GM19043 (cell line): ENCODE results near the gene RNF144B.
"Not testable (repeated sequence)": the region's sequence is repeated elsewhere in the genome, so short reads cannot be mapped to it uniquely, and the experiment has no call there.

Source experiments
- ATAC-seq: cut with Tn5 transposase; IDR thresholded peaks from one replicate; pipeline ENCODE4 v1.9.1; 2021; ENCODE audit warnings: low read depth; ENCODE audit not compliant: unreplicated experiment

RNF144B gene

GRCh38 chr6:18405477-18406293 is 18.5 kb downstream of the RNF144B start:
- ATAC-seq, result no peak

DNA sequence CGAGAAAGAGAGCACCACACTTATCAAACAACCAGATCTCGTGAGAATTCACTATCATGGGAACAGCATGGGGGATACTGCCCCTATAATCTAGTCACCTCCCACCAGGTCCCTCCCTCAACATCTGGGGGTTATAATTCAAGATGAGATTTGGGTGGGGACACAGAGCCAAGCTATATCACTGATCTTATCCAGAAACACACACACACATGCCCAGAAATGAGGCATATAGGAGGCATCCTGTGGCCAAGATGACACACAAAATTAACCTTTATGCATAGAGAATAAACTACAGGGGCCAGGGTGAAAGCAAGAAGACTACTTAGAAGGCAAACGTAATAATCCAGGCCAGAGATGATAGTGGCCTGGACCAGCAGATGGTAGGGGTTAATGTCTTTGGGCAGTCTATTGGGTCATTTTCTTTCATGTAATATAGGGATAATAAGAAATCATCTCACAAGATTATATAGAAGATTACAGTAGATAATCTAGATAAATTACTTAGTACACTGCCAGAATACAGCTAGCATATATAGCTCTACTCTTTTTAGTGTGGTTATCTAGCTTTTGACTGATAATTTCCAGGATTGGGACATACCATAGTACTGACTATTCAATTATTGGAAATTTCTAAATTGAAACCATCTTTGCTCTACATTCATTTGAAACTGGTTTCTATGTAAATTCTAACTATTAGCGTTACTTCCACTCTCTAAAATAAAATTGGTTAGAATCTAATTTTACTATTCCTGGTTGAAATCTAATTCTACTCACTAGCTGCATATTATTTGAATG is 20.0 kb downstream of the RNF144B start:
- ATAC-seq, result no peak

- ATAC-seq, result not testable (repeated sequence)
Observed at GRCh38 chr6:18409602-18410001, 22.5 kb downstream of the RNF144B start.

GRCh38 chr6:18410412-18410811 is 23.3 kb downstream of the RNF144B start:
- no peak for ATAC-seq

GRCh38 chr6:18412068-18412467 is 24.9 kb downstream of the RNF144B start:
- no peak for ATAC-seq

DNA sequence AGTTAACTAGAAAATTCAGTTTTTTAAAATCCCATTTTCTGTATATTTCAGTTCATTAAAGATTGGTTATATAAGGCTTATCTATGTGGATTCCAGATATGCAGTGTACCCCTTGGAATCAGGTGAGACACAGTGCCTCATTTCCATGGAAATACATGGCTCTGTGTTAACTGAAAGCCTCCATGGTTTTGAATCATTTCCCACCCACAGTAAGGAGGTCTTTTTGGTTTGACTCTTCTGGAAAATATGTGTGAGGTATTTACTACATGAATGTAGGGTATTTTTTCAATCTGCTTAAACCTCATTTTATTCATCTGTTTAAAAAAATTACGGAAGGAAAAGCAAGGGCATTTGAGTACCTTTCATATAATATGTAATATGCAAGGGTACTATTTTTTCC is 25.5 kb downstream of the RNF144B start:
- no peak for ATAC-seq

GRCh38 chr6:18413381-18413780 is 26.2 kb downstream of the RNF144B start:
- ATAC-seq, result no peak

- no peak for ATAC-seq
Observed at GRCh38 chr6:18414116-18414515, 27.0 kb downstream of the RNF144B start.

DNA sequence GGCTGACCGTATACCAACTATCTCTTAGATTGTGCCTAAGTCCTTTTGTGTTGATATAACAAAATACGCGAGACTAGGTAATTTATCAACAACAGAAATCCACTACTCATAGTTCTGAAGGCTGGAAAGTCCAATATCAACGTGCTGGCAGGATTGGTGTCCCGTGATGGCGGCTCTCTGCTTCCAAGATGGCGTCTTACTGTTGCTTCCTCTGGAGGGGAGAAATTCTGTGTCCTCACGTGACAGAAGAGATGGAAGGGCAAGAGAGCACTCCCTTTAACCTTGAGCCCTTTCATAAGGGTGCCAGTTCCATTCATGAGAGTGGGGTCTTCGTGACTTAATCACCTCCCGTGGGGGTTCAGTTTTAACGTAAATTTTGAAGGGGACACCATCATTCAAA is 28.1 kb downstream of the RNF144B start:
- ATAC-seq, result no peak

DNA sequence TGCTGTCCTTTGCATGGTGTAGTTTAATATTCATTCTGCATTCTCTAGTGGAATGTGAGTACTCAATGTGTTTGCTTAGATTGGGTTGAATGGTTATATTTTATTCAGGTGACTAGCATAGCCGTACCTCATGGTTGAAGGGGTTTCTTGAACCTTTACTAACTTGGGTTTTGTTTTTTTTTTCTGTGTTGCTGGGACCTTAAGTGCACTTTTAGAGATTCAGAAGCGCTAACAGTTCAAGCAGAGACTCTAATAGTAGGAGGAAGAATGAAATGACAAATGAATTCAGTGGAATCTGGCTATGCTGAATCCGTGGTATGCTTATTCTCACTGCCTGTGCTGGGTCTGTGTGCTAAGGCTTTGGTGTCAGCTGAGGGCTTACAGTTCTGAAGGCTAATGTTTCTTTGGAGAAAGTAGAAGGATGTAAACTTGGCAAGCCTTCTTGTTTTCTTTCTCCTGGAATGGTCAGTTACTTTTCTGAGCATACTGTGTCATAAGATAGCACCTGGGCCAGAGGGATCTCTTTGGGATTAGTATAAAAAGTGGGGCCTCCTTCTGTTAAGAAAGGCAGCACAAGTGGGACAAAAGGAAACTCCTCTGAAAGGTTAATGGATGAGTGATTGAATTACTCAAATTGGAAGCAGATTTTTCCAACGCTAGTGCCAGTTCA is 28.7 kb downstream of the RNF144B start:
- ATAC-seq, result no peak

GRCh38 chr6:18416341-18416679 is 29.2 kb downstream of the RNF144B start:
- no peak for ATAC-seq

DNA sequence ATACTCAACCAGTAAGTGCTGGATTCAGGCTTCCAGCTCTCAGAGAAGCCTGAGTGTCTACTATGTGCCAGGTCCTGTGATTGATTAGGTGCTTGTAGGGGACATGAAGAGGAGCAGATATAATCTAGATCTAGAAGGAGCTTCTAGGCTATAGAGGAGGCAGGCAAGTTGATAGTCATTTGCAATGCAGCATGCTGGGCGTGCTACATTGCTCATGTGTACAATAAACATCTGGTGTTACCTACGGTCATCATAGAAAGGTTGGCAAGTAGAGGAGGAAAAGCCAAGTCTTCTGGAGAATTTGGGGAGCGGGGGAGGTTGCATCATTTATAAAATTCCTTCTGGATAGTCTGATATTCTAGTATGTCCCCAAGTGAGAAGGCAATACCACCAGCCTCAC is 33.2 kb downstream of the RNF144B start:
- ATAC-seq, result no peak

DNA sequence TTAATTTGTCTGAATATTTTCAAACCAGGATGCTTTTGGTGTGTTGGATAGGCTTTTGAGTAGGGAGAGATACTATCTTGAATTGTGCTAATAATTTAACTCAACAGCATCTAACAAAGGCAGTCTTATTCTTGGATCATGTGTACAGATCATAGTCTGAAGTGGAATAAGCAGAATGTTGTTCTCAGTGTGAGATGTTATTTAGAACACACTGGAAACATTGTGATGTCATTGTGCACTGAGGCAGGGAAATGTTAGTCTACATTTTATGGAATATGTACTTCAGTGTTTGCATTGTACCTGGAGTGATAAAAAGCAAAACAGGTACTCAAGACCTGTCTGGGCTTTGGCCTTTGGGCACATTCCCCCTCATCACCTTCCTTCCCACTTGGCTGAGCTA is 35.0 kb downstream of the RNF144B start:
- no peak for ATAC-seq

GRCh38 chr6:18423426-18423825 is 36.3 kb downstream of the RNF144B start:
- ATAC-seq, result no peak

- no peak for ATAC-seq
Observed at GRCh38 chr6:18424201-18424600, 37.1 kb downstream of the RNF144B start.

- ATAC-seq, result no peak
Observed at GRCh38 chr6:18425218-18425617, 38.1 kb downstream of the RNF144B start.

- ATAC-seq, result no peak
Observed at GRCh38 chr6:18427296-18427695, 40.1 kb downstream of the RNF144B start.

GRCh38 chr6:18429655-18430297 is 42.6 kb downstream of the RNF144B start:
- no peak for ATAC-seq

DNA sequence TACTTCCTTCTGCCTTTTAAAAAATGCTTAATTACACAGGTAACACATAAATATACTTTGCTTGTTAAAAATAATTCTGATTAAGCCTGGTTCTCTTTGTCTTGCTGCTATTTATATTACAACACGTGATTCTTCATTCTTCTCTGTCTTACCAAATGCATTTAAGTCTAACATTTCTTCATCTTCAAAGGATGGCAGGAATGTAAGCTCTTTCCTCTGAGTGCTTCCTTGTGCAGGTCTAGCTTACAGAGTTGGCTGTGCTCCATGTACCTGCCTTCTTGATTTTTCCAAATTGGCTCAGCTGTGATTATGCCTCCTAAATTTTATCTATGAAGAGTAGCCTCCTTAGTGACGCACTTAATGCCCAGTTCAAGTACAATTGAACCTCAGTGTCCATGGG is 44.4 kb downstream of the RNF144B start:
- no peak for ATAC-seq

DNA sequence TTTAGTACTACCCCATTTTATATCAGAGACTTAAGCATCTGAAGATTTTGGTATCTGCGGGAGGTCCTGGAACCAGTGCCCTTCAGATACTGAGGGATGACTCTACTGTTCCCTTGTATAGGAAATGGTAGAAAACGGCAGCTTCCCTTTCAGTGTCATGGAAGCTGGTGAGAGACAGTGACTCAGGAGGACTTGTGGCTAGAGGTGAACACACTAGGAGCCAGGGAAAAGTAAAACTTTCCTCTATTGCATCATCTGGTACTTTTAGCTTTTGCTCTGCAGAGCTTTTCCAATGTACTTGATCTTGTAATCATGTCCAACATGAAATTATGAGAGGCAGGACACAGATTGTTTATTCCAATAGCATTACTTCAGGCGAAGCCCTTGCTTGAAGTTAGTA is 45.0 kb downstream of the RNF144B start:
- ATAC-seq, result no peak

GRCh38 chr6:18432619-18433018 is 45.5 kb downstream of the RNF144B start:
- no peak for ATAC-seq
